ENCODE results near the gene CNRIP1.
"Not testable (repeated sequence)": the region's sequence is repeated elsewhere in the genome, so short reads cannot be mapped to it uniquely, and the experiment has no call there.

DNA sequence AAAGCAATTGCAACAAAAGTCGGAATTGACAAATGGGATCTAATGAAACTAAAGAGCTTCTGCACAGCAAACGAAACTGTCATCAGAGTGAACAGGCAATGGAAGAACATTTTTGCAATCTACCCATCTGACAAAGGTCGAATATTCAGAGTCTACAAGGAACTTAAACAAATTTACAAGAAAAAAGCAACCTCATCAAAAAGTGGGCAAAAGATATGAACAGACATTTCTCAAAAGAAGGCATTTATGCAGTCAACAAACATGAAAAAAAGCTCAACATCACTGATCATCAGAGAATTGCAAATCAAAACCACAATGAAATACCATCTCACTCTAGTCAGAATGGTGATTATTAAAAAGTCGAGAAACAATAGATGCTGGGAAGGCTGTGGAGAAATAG lies 29.3 kb upstream of the CNRIP1 start:
- TF ChIP-seq, protein P1, sequence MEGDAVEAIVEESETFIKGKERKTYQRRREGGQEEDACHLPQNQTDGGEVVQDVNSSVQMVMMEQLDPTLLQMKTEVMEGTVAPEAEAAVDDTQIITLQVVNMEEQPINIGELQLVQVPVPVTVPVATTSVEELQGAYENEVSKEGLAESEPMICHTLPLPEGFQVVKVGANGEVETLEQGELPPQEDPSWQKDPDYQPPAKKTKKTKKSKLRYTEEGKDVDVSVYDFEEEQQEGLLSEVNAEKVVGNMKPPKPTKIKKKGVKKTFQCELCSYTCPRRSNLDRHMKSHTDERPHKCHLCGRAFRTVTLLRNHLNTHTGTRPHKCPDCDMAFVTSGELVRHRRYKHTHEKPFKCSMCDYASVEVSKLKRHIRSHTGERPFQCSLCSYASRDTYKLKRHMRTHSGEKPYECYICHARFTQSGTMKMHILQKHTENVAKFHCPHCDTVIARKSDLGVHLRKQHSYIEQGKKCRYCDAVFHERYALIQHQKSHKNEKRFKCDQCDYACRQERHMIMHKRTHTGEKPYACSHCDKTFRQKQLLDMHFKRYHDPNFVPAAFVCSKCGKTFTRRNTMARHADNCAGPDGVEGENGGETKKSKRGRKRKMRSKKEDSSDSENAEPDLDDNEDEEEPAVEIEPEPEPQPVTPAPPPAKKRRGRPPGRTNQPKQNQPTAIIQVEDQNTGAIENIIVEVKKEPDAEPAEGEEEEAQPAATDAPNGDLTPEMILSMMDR (IDR thresholded peaks at IDR 0.05) = not testable (repeated sequence)
- not testable (repeated sequence) for TF ChIP-seq POLR2A (IDR thresholded peaks at IDR 0.05)
